NCI-H2196 (cell line): Measurements from ENCODE around the gene TRAF3IP1.
"Not testable (repeated sequence)": the region's sequence is repeated elsewhere in the genome, so short reads cannot be mapped to it uniquely, and the experiment has no call there.

Experiments used
- DNase-seq: peaks from one replicate; lab custom pipeline; 2025; ENCODE audit not compliant: unreplicated experiment; lab: John Stamatoyannopoulos, UW

TRAF3IP1 gene, protein sequence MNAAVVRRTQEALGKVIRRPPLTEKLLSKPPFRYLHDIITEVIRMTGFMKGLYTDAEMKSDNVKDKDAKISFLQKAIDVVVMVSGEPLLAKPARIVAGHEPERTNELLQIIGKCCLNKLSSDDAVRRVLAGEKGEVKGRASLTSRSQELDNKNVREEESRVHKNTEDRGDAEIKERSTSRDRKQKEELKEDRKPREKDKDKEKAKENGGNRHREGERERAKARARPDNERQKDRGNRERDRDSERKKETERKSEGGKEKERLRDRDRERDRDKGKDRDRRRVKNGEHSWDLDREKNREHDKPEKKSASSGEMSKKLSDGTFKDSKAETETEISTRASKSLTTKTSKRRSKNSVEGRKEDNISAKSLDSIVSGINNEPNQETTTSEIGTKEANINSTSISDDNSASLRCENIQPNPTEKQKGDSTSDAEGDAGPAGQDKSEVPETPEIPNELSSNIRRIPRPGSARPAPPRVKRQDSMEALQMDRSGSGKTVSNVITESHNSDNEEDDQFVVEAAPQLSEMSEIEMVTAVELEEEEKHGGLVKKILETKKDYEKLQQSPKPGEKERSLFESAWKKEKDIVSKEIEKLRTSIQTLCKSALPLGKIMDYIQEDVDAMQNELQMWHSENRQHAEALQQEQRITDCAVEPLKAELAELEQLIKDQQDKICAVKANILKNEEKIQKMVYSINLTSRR

DNA sequence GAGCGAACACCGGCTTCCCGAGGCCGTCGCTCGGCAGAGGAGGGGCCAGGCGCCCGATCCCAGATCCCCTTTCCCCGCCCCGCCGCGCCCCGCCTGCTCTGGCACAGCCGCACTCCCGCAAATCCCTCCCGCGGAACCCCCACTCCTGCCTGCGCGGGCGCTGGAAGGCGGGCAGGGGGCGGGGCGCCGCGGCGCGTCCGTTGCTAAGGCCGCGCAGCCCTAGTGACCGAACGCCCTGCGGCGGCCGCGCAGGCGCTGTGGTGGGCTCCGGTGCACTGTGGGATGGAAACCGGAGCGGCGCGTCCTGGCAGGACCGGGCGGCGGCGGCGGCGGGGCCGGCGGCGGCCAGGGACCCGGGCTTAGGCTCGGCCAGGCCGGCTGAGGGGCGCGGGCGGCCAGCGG, at the start of gene TRAF3IP1:
Gene TRAF3IP1, plus strand, starts transcription at position 273 of the 402 bp plus-strand sequence. CDS start 145 bp downstream, outside the sequence.
- peak; percentile 94 for DNase-seq

- no peak for DNase-seq
Measured at GRCh38 chr2:238270606-238271005, 49.7 kb upstream of the TRAF3IP1 start.

- no peak for DNase-seq
Measured at GRCh38 chr2:238271061-238271554, 49.2 kb upstream of the TRAF3IP1 start.

- not testable (repeated sequence) for DNase-seq
Measured at GRCh38 chr2:238271686-238272085, 48.6 kb upstream of the TRAF3IP1 start.

DNA sequence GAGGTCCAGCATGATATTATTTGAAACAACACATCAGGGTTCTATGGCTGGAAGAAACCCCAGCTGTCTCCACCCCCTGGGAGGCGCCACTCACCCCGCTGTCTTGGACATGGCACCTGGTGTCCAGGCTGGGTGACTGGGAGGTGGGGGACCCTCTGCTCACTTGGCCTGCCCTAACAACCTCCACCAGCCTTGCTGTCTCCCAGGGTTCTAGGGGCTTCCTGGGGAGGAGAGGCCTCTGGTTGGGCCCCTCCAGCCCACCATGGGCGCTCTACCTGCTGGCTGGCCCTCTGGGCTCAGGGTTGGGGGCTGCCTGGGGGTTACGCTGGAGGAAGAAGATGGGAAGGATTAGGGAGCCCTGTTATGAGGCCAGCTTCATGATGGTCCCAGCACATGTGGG, 48.2 kb upstream of the TRAF3IP1 start:
- no peak for DNase-seq

DNA sequence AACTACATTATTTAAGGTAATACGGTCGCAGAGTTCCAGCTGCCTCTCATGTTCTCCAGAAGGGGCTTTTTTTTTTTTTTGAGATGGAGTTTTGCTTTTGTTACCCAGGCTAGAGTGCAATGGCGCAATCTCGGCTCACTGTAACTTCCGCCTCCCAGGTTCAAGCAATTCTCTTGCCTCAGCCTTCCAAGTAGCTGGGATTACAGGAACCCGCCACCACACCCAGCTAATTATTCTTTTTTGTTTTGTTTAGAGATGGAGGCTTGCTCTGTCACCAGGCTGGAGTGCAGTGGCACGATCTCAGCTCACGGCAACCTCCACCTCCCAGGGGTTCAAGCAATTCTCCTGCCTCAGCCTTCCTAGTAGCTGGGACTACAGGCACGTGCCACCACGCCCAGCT, 46.9 kb upstream of the TRAF3IP1 start:
- DNase-seq: not testable (repeated sequence)

- DNase-seq: no peak
Measured at GRCh38 chr2:238274152-238274865, 46.0 kb upstream of the TRAF3IP1 start.

GRCh38 chr2:238277695-238278094, 42.6 kb upstream of the TRAF3IP1 start:
- DNase-seq: no peak

- DNase-seq: no peak
Measured at GRCh38 chr2:238278626-238279323, 41.5 kb upstream of the TRAF3IP1 start.

DNA sequence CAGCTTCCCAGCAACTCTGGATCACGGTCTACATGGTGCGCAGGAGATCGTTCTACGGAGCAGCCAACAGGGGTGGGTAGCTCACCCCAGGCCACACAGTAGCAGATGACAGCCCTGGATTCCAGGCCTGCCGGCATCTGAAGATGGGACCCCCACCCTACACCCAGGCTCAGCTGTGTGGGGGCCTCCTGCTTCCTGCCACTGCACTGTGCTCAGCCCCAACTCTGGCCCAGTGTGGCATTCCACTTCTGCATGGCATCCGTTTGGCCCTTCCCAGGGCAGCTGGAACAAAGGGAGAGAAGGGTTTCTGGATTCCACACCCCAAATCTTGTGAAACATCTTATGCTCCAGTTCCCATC, 41.0 kb upstream of the TRAF3IP1 start:
- DNase-seq: no peak

DNA sequence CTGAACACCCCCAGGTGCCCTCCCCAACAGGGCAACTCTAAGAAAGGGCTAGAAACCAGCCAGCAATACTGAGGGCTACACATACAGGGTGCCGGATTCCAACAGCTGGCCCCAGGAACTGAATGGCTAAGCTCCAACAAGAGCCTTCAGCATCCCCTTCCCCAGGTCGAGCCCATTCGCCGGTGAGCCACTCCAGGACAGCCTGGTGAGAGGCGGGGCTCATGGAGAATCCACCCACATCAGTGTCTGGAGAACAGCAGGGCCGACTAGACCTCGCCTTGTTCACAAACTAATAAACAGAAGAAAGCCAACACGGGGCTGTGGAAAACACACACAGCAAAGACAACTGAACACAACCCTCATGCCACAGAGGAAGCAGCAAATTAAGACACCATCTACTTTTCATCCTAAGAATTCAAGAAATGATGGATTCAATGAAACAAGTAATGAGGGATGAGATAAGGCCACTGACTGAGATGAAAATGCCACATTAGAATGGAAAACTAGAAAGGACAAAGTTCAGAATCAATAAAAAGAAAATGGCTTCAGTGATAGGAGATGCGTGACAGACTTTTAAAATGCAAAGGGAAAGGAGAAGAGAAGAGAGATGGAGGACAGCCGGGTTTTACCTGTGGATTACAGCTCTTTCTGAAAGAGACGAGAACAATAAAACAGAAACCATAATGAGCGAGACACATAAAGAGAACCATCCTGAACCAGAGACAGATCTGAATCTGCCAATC, 40.1 kb upstream of the TRAF3IP1 start:
- DNase-seq: no peak

DNA sequence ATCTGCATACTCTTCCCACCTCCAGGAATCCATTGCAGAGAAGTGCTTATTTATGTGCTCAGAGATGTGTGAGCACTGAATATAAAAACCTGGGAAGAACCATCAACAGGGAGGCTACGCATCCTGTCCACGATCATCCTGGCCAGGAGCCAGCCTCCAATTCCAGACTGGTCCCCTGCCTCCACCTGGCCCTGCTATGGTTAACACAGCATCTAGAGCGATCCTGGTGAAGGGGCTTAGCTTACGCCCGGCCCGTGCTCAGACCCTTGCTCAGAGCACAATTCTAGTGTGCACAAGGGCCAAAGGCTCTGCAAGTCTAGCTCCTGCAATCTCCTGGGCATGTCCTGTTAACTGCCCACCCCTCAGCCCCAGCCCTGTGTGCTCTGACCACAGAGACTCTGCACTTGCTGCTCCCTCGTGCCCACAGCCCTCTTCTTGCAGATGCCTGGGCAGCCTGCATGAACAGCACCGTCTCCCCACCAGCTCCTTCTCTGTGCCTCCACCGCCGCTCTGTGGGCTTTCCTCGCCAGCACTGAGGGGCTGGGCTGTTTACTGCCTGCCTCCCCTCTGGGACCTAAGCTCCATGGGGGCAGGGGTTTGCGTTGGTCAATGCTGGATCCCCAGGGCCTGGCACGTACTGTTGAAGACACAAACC, 38.4 kb upstream of the TRAF3IP1 start:
- no peak for DNase-seq

- DNase-seq: no peak
Measured at GRCh38 chr2:238282861-238283738, 37.2 kb upstream of the TRAF3IP1 start.

- DNase-seq: no peak
Measured at GRCh38 chr2:238284802-238285515, 35.4 kb upstream of the TRAF3IP1 start.

- peak; percentile 92 for DNase-seq
Measured at GRCh38 chr2:238285653-238286082, 34.6 kb upstream of the TRAF3IP1 start.

DNA sequence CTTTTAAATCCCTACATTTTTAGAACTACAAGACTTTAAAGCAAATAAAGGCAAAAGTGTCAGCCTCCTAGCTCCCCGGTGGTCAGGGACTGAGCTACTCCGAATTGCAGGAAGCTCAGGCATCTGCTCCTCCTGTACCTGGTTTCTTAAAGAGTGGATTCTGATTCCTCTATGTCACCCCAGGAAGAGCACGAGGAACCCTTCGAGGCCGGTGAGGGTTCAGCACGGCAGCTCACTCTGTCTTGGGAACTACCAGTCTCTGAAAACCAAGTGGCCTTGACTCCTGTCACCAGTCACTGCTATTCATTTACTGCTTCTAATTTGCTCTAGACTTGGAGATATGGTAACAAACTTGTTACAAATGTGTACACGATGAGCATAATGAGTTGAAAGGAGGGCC, 34.2 kb upstream of the TRAF3IP1 start:
- DNase-seq: no peak

GRCh38 chr2:238286551-238286950, 33.8 kb upstream of the TRAF3IP1 start:
- DNase-seq: peak; percentile 68
